Keratinocyte (primary cell): ENCODE data around the gene UTP14C.
"Not testable (repeated sequence)": the region's sequence is repeated elsewhere in the genome, so short reads cannot be mapped to it uniquely, and the experiment has no call there.

Experiments used
- CTCF ChIP-seq, 3 experiments: IDR thresholded peaks in 1 of 3; conservative IDR thresholded peaks in 1 of 3; optimal IDR thresholded peaks in 1 of 3; 2 replicates in 2 of 3; 3 replicates in 1 of 3; pipeline versions ENCODE3 to v1.5.1; 2011; ENCODE audit warnings: low read length in 3 of 3, mild to moderate bottlenecking in 3 of 3, moderate library complexity in 2 of 3, control low read depth in 1 of 3, inconsistent platforms in 1 of 3; ENCODE audit not compliant: insufficient read depth in 2 of 3; ENCODE audit errors: extremely low read depth in 1 of 3
- EZH2 ChIP-seq: IDR thresholded peaks from one replicate; pipeline ENCODE4 v1.6.1; 2012; ENCODE audit warnings: inconsistent platforms, mild to moderate bottlenecking, low read length, moderate library complexity

- not testable (repeated sequence) for TF ChIP-seq CTCF (optimal IDR thresholded peaks at IDR 0.05 in 1 of 3, IDR thresholded peaks at IDR 0.05 in 1 of 3, conservative IDR thresholded peaks at IDR 0.05 in 1 of 3; ENCODE audit: extremely low read depth in 1 of 3, insufficient read depth in 2 of 3, low read length in 3 of 3); EZH2
Observed at GRCh38 chr13:52030401-52030800, 5.9 kb downstream of the UTP14C start.
